GM23248 (cell line): ENCODE measurements around the gene DHX29.

Experiments
- EZH2 ChIP-seq: fragments of 200-600 bp; sonication (generic); IDR thresholded peaks from 2 replicates; pipeline ENCODE4 v1.6.1; 2018; ENCODE audit warnings: antibody characterized with exemption, mild to moderate bottlenecking; ENCODE audit not compliant: insufficient read depth, poor library complexity, severe bottlenecking
- EZH2phosphoT487 ChIP-seq: fragments of 200-600 bp; sonication (generic); IDR thresholded peaks from 2 replicates; pipeline ENCODE4 v1.6.1; 2018; ENCODE audit warnings: antibody characterized with exemption, moderate library complexity, mild to moderate bottlenecking, low read depth; ENCODE audit not compliant: insufficient read depth

DNA sequence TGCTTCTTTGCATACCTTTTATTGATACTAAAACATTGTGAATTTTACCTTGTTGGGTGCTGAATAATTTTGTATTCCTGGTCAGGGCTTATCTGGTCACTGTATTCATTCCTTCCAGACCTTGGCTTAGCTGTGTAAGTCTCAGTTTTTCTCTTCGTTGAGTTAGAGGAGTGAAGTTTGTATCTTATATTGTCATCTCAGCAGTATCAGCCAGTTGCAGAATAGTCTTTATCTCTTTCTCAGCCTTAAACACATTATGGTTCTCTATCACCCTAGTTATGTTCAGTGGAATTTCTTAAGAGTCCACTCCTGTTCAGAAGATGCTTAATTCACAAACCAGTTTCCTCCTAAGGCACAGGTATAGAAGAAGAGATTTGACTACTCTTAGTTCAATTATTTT lies 25.5 kb upstream of the DHX29 start:
- TF ChIP-seq EZH2phosphoT487, result no peak
- TF ChIP-seq EZH2, result no peak
